UCSD-AML1 (cell line): ENCODE results near the gene NCAPG2.
"Not testable (repeated sequence)": the region's sequence is repeated elsewhere in the genome, so short reads cannot be mapped to it uniquely, and the experiment has no call there.

Source experiments
- DNase-seq: peaks from one replicate; lab custom pipeline; 2025; ENCODE audit not compliant: unreplicated experiment; lab: John Stamatoyannopoulos, UW

Gene NCAPG2

GRCh38 chr7:158710651-158711102 lies 6.1 kb upstream of the NCAPG2 start:
- DNase-seq, result peak; percentile 32

GRCh38 chr7:158707610-158708009 lies 3.0 kb upstream of the NCAPG2 start:
- no peak for DNase-seq

- no peak for DNase-seq
These were observed 2.3 kb upstream of the NCAPG2 start for GRCh38 chr7:158706710-158707590.

- no peak for DNase-seq
These were observed 1.7 kb upstream of the NCAPG2 start for GRCh38 chr7:158706273-158706704.

GRCh38 chr7:158705234-158705850 lies 738 bp upstream of the NCAPG2 start:
- DNase-seq, result no peak

GRCh38 chr7:158703679-158704523 lies 703 bp downstream of the NCAPG2 start:
- not testable (repeated sequence) for DNase-seq

GRCh38 chr7:158702944-158703343 lies 1.7 kb downstream of the NCAPG2 start:
- no peak for DNase-seq

GRCh38 chr7:158702196-158702595 lies 2.4 kb downstream of the NCAPG2 start:
- no peak for DNase-seq

- DNase-seq, result no peak
These were observed 4.6 kb downstream of the NCAPG2 start for GRCh38 chr7:158700008-158700407.

- no peak for DNase-seq
These were observed 5.3 kb downstream of the NCAPG2 start for GRCh38 chr7:158699341-158699740.

GRCh38 chr7:158698657-158699195 lies 5.9 kb downstream of the NCAPG2 start:
- DNase-seq, result no peak

- not testable (repeated sequence) for DNase-seq
These were observed 7.0 kb downstream of the NCAPG2 start for GRCh38 chr7:158697597-158697996.

GRCh38 chr7:158695726-158696452 lies 8.7 kb downstream of the NCAPG2 start:
- DNase-seq, result peak; percentile 36

- no peak for DNase-seq
These were observed 9.5 kb downstream of the NCAPG2 start for GRCh38 chr7:158695056-158695455.

- no peak for DNase-seq
These were observed 10.0 kb downstream of the NCAPG2 start for GRCh38 chr7:158694650-158695049.

- DNase-seq, result no peak
These were observed 15.1 kb downstream of the NCAPG2 start for GRCh38 chr7:158689488-158689887.

- no peak for DNase-seq
These were observed 17.2 kb downstream of the NCAPG2 start for GRCh38 chr7:158687406-158687805.

GRCh38 chr7:158685693-158686092 lies 18.9 kb downstream of the NCAPG2 start:
- DNase-seq, result no peak

GRCh38 chr7:158684329-158684728 lies 20.3 kb downstream of the NCAPG2 start:
- DNase-seq, result no peak

GRCh38 chr7:158683541-158683940 lies 21.1 kb downstream of the NCAPG2 start:
- no peak for DNase-seq
